ENCODE results near the gene SMC1A.

DNA sequence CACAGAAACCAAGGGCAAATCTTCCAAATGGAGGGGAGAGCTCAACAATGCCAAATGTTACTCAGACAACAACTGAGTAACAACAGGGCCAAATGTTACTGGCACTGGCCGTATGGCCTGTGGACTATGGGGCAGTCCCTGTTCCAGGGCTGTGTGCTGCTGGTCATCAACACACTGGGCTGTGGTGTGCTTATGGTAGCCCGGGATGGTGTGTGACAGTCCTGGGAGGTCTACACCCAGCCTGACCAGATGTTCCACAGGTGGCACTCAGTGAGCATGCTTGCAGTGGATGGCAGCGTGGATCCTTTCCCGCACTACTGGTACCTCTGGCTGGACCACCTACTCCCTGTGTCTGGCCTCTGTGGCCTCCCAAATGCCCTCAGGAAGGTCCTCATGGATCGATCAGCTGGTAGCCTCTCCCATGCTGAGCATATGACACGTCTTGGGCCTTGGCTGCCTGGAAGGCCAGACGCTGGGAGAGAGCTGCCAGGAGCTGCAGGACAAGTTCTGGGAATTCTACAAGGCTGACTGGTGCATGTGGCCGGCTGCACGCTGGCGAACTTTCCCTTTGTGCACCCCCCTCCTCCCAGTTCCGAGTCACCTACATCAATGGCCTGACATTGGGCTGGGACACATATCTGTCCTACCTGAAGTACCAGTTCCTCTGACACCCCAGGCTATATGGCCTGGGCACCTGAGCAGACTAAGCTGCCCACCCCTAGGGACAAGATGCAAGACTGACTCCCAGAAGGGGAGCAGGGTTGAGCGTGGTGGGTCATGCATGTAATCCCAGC, 81.4 kb downstream of the SMC1A start:
- no peak for TF ChIP-seq CTCF (IDR thresholded peaks at IDR 0.05)
- TF ChIP-seq EP300 (IDR thresholded peaks at IDR 0.05): no peak
- TF ChIP-seq POLR2A (IDR thresholded peaks at IDR 0.05): no peak
